Epithelial cell of proximal tubule (primary cell): ENCODE data around the gene ASCC3. TPM values are rescaled to one million over a fixed set of nuclear protein-coding genes. Genes with fewer than 3 reads are reported as not detected.
"Not testable (repeated sequence)": the region's sequence is repeated elsewhere in the genome, so short reads cannot be mapped to it uniquely, and the experiment has no call there.

Experiments
- DNase-seq: peaks from one replicate; pipeline ENCODE4 v3.0.0-alpha.2; 2011; ENCODE audit warnings: low read depth
- H3K4me3 ChIP-seq: 2 replicates; pipeline ENCODE4 v1.5.1; 2011; ENCODE audit warnings: low read depth, mild to moderate bottlenecking, low read length
- CTCF ChIP-seq: conservative IDR thresholded peaks from 2 replicates; pipeline ENCODE4 v1.5.1; 2012; ENCODE audit warnings: low read depth, mild to moderate bottlenecking, low read length
- total RNA-seq: library from RNA; depleted of rRNA; stranded (reverse); fragments of >200 nt; gene quantifications from 2 replicates; pipeline ENCODE4 v1.2.3, GENCODE V29; 2015

The ASCC3 gene
- total RNA-seq, 1 donor from 2014 or later: 28.6 TPM

GRCh38 chr6:100657678-100658330 lies 223.3 kb downstream of the ASCC3 start:
- H3K4me3 ChIP-seq: no peak overlapping the region
- no peak for DNase-seq
- TF ChIP-seq CTCF: peak; percentile 51

GRCh38 chr6:100641147-100641546 lies 240.0 kb downstream of the ASCC3 start:
- not testable (repeated sequence) for H3K4me3 ChIP-seq, DNase-seq

DNA sequence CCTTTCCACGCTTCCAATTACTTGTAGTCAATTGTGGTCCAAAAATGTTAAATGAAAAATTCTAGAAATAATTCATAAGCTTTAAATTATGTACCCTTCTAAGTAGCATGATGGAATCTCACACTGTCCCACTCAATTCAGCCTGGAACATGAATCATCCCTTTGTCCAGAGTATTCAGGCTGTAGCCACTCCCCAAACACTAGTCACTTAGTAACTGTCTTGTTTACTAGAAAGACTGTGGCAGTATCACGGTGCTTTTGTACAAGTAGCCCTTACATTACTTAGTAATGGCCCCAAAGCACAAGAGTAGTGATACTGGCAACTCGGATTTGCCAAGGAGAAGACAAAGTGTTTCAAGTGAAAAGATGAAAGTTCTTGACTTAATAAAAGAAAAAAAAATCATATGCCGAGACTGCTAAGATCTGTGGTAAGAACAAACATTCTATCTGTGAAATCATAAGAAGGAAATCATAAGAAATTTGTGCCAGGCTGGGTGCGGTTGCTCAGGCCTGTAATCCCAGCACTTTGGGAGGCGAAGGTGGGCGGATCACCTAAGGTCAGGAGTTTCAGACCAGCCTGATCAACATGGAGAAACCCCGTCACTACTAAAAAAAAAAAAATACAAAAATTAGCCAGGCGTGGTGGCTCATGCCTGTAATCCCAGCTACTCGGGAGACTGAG lies 247.9 kb downstream of the ASCC3 start:
- TF ChIP-seq CTCF: no peak
- no peak overlapping the region for H3K4me3 ChIP-seq
- peak; percentile 85 for DNase-seq

DNA sequence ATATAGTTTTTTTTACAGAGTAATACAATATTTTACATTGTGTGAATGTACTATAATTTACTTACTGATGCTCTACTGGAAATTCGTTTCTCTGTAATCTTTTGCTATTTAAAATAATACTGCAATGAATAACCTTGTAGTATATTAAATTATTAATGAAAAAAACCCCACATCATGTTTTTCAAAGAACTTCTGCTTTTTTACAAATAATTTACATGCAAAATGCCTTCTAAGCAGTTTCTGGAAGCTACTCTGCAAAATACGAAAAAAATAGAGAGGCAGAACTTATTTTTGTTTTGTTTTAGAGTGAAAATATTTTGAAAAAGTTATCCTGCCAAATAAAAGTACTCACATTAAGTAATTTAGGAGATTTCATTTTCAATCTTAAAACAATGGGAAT lies 250.6 kb downstream of the ASCC3 start:
- no peak overlapping the region for H3K4me3 ChIP-seq
- TF ChIP-seq CTCF: no peak
- no peak for DNase-seq

GRCh38 chr6:100627911-100628758 lies 253.0 kb downstream of the ASCC3 start:
- TF ChIP-seq CTCF: no peak
- no peak for DNase-seq
- H3K4me3 ChIP-seq: no peak overlapping the region

- TF ChIP-seq CTCF: no peak
- no peak for DNase-seq
- H3K4me3 ChIP-seq: no peak overlapping the region
Measured at GRCh38 chr6:100626721-100627120, 254.4 kb downstream of the ASCC3 start.
